AG10803 (cell line): ENCODE results near the gene GLUD1.

Source experiments
- DNase-seq: peaks from one replicate; pipeline ENCODE4 v3.0.0; 2010; ENCODE audit warnings: low read depth
- H3K4me3 ChIP-seq: 2 replicates; pipeline ENCODE4 v1.5.1; 2011; ENCODE audit warnings: mild to moderate bottlenecking, low read length, control low read depth
- TF ChIP-seq, protein P1 (sequence below): conservative IDR thresholded peaks from 2 replicates; pipeline ENCODE4 v1.5.1; 2011; ENCODE audit warnings: mild to moderate bottlenecking, low read length, control low read depth, inconsistent platforms

The GLUD1 gene

DNA sequence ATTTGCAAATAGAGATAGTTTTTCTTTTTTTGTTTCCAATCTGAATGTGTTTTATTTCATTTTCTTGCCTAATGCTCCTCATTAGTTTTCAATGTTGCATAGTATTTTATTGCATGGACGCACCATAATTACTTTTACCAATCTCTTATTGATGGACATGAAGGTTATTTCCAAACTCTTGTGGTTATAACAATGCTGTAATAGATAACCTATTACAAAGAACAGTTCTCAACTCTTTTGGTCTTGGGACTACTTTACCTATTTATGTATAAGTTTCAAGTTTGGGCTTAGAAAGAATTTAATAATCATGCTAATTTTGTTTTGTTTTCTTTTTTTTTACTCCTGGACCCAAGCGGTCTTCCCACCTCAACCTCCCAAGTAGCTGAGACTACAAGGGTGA, 7.4 kb upstream of the GLUD1 start:
- TF ChIP-seq, protein P1, sequence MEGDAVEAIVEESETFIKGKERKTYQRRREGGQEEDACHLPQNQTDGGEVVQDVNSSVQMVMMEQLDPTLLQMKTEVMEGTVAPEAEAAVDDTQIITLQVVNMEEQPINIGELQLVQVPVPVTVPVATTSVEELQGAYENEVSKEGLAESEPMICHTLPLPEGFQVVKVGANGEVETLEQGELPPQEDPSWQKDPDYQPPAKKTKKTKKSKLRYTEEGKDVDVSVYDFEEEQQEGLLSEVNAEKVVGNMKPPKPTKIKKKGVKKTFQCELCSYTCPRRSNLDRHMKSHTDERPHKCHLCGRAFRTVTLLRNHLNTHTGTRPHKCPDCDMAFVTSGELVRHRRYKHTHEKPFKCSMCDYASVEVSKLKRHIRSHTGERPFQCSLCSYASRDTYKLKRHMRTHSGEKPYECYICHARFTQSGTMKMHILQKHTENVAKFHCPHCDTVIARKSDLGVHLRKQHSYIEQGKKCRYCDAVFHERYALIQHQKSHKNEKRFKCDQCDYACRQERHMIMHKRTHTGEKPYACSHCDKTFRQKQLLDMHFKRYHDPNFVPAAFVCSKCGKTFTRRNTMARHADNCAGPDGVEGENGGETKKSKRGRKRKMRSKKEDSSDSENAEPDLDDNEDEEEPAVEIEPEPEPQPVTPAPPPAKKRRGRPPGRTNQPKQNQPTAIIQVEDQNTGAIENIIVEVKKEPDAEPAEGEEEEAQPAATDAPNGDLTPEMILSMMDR, result no peak
- H3K4me3 ChIP-seq, result no peak overlapping the region
- no peak for DNase-seq

DNA sequence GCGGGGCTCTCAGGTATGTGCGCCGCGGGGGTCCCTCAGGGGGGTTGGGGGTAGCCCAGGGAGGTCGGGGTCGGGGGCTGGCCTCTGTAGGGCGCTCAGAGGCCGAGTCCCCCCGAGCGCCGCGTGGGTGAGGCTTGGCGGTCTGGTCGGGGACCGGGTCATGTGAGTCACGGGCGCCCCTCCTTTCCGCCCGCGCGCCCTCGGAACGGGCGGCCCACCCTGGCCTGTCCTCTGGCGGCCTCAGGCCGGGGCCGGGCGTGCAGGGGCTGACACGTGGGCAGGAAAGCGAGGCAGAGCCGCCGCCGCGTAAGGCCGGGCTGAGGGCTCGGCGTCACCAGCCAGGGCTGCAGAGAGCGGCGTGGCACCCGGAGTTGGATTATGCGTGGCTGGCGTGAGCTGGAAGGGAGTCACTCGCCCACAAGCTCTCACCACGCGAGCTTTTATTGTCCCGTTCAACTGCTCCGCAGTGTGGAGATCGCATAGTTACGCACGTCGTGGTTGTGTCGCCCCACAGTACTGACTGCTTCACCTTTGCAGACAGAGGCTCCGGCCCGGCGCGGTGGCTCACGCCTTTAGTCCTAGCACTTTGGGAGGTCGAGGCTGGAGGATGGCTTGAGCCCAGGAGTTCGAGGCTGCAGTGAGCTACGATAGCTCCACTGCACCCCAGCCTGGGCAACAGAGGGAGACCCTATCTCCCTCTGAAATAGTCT, 748 bp upstream of the GLUD1 start:
- peak; percentile 88 for DNase-seq
- H3K4me3 ChIP-seq, result peak overlapping the region; percentile 84
- TF ChIP-seq, protein P1, result no peak; the same call in 1 of the 2 replicates

- peak; percentile 25 for DNase-seq
- TF ChIP-seq, protein P1, result no peak
- H3K4me3 ChIP-seq, result peak overlapping the region; percentile 83
These were observed 841 bp downstream of the GLUD1 start for GRCh38 chr10:87093632-87094372.

DNA sequence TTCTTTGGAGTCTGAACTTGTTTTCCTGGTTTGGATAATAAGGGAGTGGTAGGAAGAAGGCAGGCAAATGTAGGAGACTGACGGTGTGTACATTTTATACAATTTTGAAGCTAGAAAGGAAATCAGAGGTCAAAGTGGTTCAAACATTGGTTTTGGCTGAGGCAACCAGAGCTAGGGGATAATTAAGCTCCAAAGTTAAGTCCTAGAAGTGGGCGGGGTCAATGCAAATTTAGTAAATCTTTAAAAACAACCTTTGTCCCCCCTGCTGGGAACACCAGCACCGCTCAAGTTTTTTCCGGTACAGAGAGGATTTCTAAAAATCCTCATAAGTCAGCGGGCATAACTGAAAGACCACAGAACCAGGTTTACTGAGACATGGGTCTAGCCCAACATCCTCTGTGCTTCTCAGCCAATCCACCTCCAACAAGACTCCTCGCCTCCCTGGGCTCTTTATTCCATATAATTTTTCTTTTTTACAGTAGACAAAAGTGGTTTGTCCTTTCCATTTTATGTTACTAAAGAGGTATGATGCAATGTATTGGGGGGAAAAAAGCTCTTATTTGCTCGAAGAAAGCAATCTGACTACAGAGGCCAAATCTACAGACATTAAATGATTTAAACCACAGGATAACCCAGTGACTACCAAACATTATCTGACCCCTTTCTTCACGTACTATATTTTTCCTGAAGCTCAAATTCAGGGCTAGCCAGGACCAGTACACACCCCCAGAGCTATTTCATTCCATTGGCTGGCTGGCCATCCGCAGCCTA, 1.6 kb downstream of the GLUD1 start:
- TF ChIP-seq, protein P1, result no peak
- DNase-seq, result peak; percentile 20
- H3K4me3 ChIP-seq, result peak overlapping the region; percentile 83

DNA sequence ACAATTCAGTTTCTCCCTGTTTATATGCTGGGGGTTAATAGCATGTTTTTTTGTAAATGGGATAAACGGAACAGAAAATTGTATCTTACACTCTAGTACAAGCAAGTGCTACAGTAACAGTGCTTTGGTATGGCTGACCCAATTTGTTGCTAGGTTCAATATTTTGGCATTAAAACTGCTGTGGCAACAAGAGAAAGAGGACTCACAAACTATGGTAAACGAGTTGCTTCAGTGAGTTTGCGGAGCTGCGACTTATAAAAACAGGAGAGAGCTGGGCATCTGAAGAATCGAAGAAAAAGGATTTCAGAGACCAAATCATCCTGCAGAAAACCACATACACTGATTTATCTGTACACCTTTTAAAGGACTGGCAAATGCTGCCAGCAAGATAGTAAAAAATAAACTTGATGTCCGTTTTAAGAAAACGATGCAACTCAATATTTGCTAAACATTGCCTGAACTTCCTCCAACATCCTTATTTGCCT, 2.2 kb downstream of the GLUD1 start:
- TF ChIP-seq, protein P1, result no peak
- H3K4me3 ChIP-seq, result peak overlapping the region; percentile 83
- peak; percentile 65 for DNase-seq

DNA sequence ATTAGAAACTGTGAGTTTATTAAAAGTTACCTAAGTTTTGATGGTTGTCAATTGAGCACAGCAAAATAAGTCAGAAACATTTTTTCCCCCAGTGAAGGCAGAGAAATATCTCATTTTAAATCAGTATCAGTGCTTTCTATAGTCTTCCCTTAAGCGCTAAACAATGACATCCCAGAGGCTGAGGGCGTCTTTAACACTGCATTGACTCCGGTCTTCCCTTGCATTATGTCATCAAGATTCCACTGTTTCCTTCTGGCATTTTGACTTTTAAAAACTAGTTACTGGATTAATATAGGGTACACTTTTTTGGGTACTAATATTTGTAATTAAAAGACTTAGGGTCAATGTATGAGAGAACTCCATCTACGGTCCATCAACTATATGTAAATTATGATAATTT, 3.9 kb downstream of the GLUD1 start:
- TF ChIP-seq, protein P1, result no peak
- H3K4me3 ChIP-seq, result no peak overlapping the region
- no peak for DNase-seq
